ENCODE measurements around the gene FGF23. TPM values are rescaled to one million over a fixed set of nuclear protein-coding genes. Genes with fewer than 3 reads are reported as not detected.

The FGF23 gene
- total RNA-seq, result not detected in 2 replicates

GRCh38 chr12:4379405-4379804 is at the start of gene FGF23:
TSS of gene FGF23 (minus strand) at chr12:4379712. CDS start at chr12:4379582, 130 bp downstream.

GRCh38 chr12:4320853-4321701 is 58.4 kb downstream of the FGF23 start, which contains the start of gene TIGAR:
TSS of gene TIGAR (plus strand) at chr12:4321213. CDS start at chr12:4321272, 59 bp downstream.

Other genes starting within 250 kb of the FGF23 start
- 13.6 and 80.8 TPM in 2 replicates for gene CCND2, start 106.0 kb downstream of the FGF23 start, total RNA-seq
- gene TIGAR, start 58.5 kb downstream of the FGF23 start, total RNA-seq, result 30.5 and 37.4 TPM in 2 replicates
- gene FGF6, start 66.1 kb upstream of the FGF23 start, total RNA-seq, result not detected in 2 replicates
- 44.9 and 58.7 TPM in 2 replicates for gene RAD51AP1, start 159.2 kb upstream of the FGF23 start, total RNA-seq
- gene DYRK4, start 182.5 kb upstream of the FGF23 start, total RNA-seq, result 38.8 and 48.5 TPM in 2 replicates

Measured in thoracic aorta endothelial cell (primary cell).